ENCODE measurements around the gene OR1B1. TPM values are rescaled to one million over a fixed set of nuclear protein-coding genes. Genes with fewer than 3 reads are reported as not detected.
A peak's percentile ranks its signal among the peaks of the same experiment; 100 is the strongest.

The OR1B1 gene
- total and polyA plus RNA-seq, 2 of the 4 experiments (the other 2 are of a cell fraction): not detected

DNA sequence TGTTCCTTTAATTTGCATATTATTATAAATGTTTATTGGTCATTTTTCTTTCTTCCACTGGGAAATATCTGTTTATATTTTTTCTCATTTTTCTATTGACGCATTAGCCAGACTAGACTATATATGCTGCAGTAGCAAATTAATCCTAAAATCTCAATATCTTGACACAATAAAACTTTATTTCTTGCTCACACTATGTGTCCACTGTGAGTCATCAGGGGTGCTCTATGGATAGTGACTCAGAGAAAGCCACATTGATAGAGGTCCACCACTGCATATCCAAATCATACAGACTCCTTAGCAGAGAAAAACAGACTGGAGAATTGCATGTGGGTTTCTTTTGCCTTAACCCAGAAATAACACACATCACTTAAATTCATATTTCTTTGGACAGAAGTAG is 38.3 kb upstream of the OR1B1 start:
- DNase-seq (peak; percentile 3), ATAC-seq (ENCODE audit: low read depth) (no peak)
- in situ Hi-C loops (cut with MboI; ENCODE audit: low sequenced_read_pairs) (no loop called here), dilution Hi-C loops (cut with HindIII; ENCODE audit: low sequenced_read_pairs, unreplicated experiment) (no loop called here), intact Hi-C loops (cut with micrococcal nuclease) (no loop called here)
- no peak overlapping the region for H2AK9ac ChIP-seq (replicated peaks; ENCODE audit: low read depth, low read length, poor library complexity)
- H3K4me1 ChIP-seq (ENCODE audit: control insufficient read depth, insufficient read depth, low read length): no peaks in the 10 kb centered on the region
- no peak overlapping the region for H2AK5ac ChIP-seq (ENCODE audit: low read depth, low read length)
- ChIA-PET POLR2A (ENCODE audit: unreplicated experiment) (no interaction called here), CTCF (no interaction called here)
- H3K36me3 ChIP-seq (ENCODE audit: control insufficient read depth, insufficient read depth, low read length): no peaks in the 10 kb centered on the region
- H2BK20ac ChIP-seq (ENCODE audit: low read depth, low read length): no peak overlapping the region
- no peaks in the 10 kb centered on the region for H3K79me1 ChIP-seq (ENCODE audit: low read depth in 1 of 2, low read length in 2 of 2)
- no peak overlapping the region for H2AFZ ChIP-seq (replicated peaks; ENCODE audit: low read length, poor library complexity)
- H2BK5ac ChIP-seq (ENCODE audit: low read depth, low read length, poor library complexity, severe bottlenecking): no peak overlapping the region
- no CpG with 5 or more reads among the region's 1 CpG for WGBS, 2 experiments (ENCODE audit: extremely low coverage in 2 of 2, insufficient read length in 1 of 2)
- no peak overlapping the region for H3K18ac ChIP-seq (ENCODE audit: low read depth, low read length)
- H3K4me2 ChIP-seq (ENCODE audit: low read depth, low read length): no peak overlapping the region
- H4K91ac ChIP-seq (ENCODE audit: insufficient read depth, low read depth, low read length): no peak overlapping the region
- H3K4me3 ChIP-seq (ENCODE audit: insufficient read depth, low read depth, low read length): no peak overlapping the region
- H3K4ac ChIP-seq (ENCODE audit: low read depth, low read length): no peak overlapping the region
- H3K9ac ChIP-seq (ENCODE audit: low read depth, low read length): no peak overlapping the region
- no peak overlapping the region for H3K56ac ChIP-seq (ENCODE audit: extremely low read depth, insufficient read depth, low read length)
- H3K14ac ChIP-seq (replicated peaks; ENCODE audit: low read depth, low read length): no peak overlapping the region
- H3K9me3 ChIP-seq (ENCODE audit: control insufficient read depth, insufficient read depth, low read length): no peaks in the 10 kb centered on the region
- no peak overlapping the region for H3K23ac ChIP-seq (ENCODE audit: low read depth, low read length)
- TF ChIP-seq NFE2L2 (IDR thresholded peaks at IDR 0.05; ENCODE audit: low read depth, low read length): no peak
- TF ChIP-seq, protein P1, sequence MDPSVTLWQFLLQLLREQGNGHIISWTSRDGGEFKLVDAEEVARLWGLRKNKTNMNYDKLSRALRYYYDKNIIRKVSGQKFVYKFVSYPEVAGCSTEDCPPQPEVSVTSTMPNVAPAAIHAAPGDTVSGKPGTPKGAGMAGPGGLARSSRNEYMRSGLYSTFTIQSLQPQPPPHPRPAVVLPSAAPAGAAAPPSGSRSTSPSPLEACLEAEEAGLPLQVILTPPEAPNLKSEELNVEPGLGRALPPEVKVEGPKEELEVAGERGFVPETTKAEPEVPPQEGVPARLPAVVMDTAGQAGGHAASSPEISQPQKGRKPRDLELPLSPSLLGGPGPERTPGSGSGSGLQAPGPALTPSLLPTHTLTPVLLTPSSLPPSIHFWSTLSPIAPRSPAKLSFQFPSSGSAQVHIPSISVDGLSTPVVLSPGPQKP (IDR thresholded peaks at IDR 0.05; ENCODE audit: borderline replicate concordance, low read depth, low read length): no peak
- TF ChIP-seq MXI1 (IDR thresholded peaks at IDR 0.05; ENCODE audit: borderline replicate concordance, low read depth, low read length): no peak
- TF ChIP-seq RAD21 (IDR thresholded peaks at IDR 0.05; ENCODE audit: low read length): no peak
- TF ChIP-seq POLR2A (IDR thresholded peaks at IDR 0.05; ENCODE audit: low read depth, low read length): no peak
- H2BK15ac ChIP-seq (ENCODE audit: low read depth, low read length): no peak overlapping the region
- H2BK120ac ChIP-seq (ENCODE audit: low read depth, low read length): no peak overlapping the region
- no peaks in the 10 kb centered on the region for H3K9me1 ChIP-seq (ENCODE audit: insufficient read depth, low read length)
- H4K5ac ChIP-seq (ENCODE audit: low read depth, low read length): no peak overlapping the region
- H3K27ac ChIP-seq (ENCODE audit: insufficient read depth, low read length): no peak overlapping the region
- H3K27me3 ChIP-seq (ENCODE audit: control insufficient read depth, insufficient read depth, low read length): no peaks in the 10 kb centered on the region
- H4K8ac ChIP-seq (ENCODE audit: low read depth in 2 of 2, low read length in 2 of 2): no peak overlapping the region
- H4K20me1 ChIP-seq (ENCODE audit: insufficient read depth, low read length): no peaks in the 10 kb centered on the region
- no TSS peak for BruUV-seq (replicated peaks)

Data from IMR-90 (cell line).